ENCODE measurements around the gene SORBS1.

The SORBS1 gene

GRCh38 chr10:95264227-95265051, 296.7 kb downstream of the SORBS1 start:
- DNase-seq (ENCODE audit: low spot score), result no peak

DNA sequence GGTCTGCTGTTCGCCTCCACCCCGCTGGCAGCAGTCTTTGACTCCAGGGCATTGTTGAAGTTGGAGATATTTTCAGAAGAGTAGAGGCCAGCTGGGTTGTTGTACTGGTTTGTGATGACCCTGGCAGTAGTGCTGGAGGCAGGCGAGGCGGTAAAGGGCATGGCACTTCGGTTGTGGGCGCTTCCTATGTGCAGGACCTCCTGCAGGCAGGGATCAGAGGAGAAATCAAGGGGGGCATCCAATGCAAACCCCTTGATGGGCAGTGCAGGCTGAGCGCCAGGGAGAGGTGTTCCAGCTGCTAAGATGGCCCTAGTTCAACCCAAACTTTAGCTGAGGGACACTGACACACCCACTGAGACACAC, 297.3 kb downstream of the SORBS1 start:
- DNase-seq (ENCODE audit: low spot score), result no peak

DNA sequence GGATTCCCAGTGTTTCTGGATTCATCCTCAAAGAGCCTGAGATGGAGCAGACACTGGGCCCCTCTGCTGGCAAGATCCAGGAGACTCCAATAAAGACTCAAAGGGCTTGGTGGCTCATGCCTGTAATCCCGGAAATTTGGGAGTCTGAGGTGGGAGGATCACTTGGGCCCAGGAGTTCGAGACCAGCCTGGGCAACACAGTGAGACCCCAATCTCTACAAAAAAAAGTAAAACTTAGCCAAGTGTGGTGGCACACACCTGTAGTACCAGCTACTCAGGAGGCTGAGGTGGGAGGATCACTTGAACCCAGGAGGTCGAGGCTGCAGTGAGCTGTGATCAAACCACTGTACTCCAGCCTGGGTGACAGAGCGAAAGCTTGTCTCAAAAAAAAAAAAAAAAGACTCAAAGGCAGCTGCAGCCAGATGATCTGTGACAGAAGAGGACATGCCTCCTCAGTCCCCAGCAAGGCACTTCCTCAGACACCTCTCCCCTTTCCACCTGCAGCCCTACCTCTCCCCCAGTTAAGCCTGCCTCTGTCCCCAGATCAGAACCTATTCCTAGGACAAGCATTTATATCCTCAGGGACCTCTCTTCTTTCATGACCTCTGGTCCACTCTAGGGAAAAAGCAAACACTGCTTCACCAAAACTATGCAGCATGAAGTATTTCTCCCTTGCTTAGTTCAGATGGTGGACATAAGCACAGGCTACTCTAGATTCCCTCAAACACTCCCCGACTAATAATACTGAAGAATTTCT, 298.2 kb downstream of the SORBS1 start:
- no peak for DNase-seq (ENCODE audit: low spot score)

DNA sequence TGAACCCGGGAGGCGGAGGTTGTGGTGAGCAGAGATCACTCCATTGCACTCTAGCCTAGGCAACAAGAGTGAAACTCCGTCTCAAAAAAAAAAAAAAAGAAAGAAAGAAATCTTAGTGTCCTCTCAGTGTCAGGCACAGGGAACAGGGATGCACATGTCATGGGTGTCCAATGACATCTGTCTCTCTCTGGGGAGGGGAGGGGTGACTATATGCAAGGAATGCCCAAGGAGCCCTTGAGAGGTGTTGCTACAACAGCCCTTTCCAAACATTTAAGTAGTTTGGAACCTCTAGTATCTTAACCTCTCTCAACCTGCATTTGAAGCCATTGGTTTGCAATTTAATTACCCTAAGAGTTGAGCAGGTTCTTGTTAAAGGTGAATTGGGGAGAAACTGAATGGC, 299.2 kb downstream of the SORBS1 start:
- no peak for DNase-seq (ENCODE audit: low spot score)
